ENCODE measurements around the gene PAPPA2. TPM values are rescaled to one million over a fixed set of nuclear protein-coding genes. Genes with fewer than 3 reads are reported as not detected.

The PAPPA2 gene
- total and polyA plus RNA-seq, 2 donors (not counting 1 experiment from before 2014, with no cell fraction given): not detected

- Mint-ChIP-seq H3K27me3 (peaks cover 8% of the 10 kb centered on the region), H3K4me3 (no peak overlapping the region), H3K4me1 (no peaks in the 10 kb centered on the region), H3K27ac (no peak overlapping the region), H3K9me3 (ENCODE audit: insufficient read depth) (no peaks in the 10 kb centered on the region)
- ChIA-PET POLR2A (no interaction called here), CTCF (no interaction called here)
- Histone ChIP-seq H3K79me2 (ENCODE audit: control insufficient read depth, insufficient read depth, low read length) (no peaks in the 10 kb centered on the region), H2AFZ (ENCODE audit: insufficient read depth, low read depth, low read length, poor library complexity, severe bottlenecking) (no peak overlapping the region), H3K27me3 (replicated peaks in 1 of 4; ENCODE audit: control extremely low read depth in 1 of 4, control insufficient read depth in 3 of 4, insufficient read depth in 4 of 4, low read length in 3 of 4) (no peaks in the 10 kb centered on the region), H3K4me2 (replicated peaks; ENCODE audit: low read depth, low read length, poor library complexity, severe bottlenecking) (no peak overlapping the region), H3K9me3 (ENCODE audit: control extremely low read depth in 1 of 3, control insufficient read depth in 2 of 3, insufficient read depth in 1 of 3, low read length in 2 of 3) (peaks cover 0 to 3% (median 0%) of the 10 kb centered on the region in 3 donors), H3K4me1 (ENCODE audit: control insufficient read depth in 2 of 2, insufficient read depth in 2 of 2, low read length in 2 of 2) (no peaks in the 10 kb centered on the region), H3K36me3 (replicated peaks in 1 of 2; ENCODE audit: control extremely low read depth in 1 of 2, control insufficient read depth in 1 of 2, extremely low read depth in 1 of 2, insufficient read depth in 2 of 2, low read length in 1 of 2) (no peaks in the 10 kb centered on the region), H4K20me1 (ENCODE audit: control insufficient read depth, insufficient read depth, low read length, poor library complexity, severe bottlenecking) (no peaks in the 10 kb centered on the region), H3K27ac (ENCODE audit: low read length in 2 of 2) (no peak overlapping the region), H3K4me3 (ENCODE audit: control extremely low read depth in 1 of 5, extremely low read depth in 1 of 5, insufficient read depth in 1 of 5, low read depth in 2 of 5, low read length in 4 of 5) (no peak overlapping the region), H3K9ac (ENCODE audit: low read length) (no peak overlapping the region)
- intact Hi-C loops (cut with micrococcal nuclease): no loop called here
- TF ChIP-seq, protein P1, sequence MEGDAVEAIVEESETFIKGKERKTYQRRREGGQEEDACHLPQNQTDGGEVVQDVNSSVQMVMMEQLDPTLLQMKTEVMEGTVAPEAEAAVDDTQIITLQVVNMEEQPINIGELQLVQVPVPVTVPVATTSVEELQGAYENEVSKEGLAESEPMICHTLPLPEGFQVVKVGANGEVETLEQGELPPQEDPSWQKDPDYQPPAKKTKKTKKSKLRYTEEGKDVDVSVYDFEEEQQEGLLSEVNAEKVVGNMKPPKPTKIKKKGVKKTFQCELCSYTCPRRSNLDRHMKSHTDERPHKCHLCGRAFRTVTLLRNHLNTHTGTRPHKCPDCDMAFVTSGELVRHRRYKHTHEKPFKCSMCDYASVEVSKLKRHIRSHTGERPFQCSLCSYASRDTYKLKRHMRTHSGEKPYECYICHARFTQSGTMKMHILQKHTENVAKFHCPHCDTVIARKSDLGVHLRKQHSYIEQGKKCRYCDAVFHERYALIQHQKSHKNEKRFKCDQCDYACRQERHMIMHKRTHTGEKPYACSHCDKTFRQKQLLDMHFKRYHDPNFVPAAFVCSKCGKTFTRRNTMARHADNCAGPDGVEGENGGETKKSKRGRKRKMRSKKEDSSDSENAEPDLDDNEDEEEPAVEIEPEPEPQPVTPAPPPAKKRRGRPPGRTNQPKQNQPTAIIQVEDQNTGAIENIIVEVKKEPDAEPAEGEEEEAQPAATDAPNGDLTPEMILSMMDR (IDR thresholded peaks at IDR 0.05): no peak
- TF ChIP-seq EZH2 (IDR thresholded peaks at IDR 0.05; ENCODE audit: borderline replicate concordance, insufficient read depth, low read depth, low read length, poor library complexity, severe bottlenecking): no peak
- ATAC-seq (ENCODE audit: low read depth) (no peak), DNase-seq (no peak)
- 81% methylated on average over 5 of the region's 7 CpGs for WGBS (ENCODE audit: insufficient coverage)
These were observed 66.6 kb downstream of the PAPPA2 start for GRCh38 chr1:176529395-176530090.

DNA sequence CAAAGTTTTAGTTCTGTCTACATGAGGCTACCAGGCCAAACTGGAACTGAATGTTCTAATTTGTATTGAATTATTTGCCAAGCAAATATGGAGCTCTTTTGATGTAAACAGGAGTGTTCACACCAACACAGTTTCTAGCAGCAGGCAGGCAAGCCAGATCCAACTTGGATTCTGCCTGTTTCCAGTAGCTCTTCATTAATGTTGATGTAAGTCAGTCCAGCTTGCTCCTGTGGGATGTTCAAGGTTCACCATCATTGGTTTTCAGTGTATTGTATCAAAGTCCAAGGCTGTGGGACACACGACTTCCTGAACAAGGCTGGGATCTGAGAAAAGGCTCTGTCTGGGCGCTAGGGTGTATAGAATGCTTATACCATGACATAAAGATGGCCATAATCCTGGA lies 68.1 kb downstream of the PAPPA2 start:
- TF ChIP-seq, protein P1 (IDR thresholded peaks at IDR 0.05): no peak
- TF ChIP-seq EZH2 (IDR thresholded peaks at IDR 0.05; ENCODE audit: borderline replicate concordance, insufficient read depth, low read depth, low read length, poor library complexity, severe bottlenecking): no peak
- no peaks in the 10 kb centered on the region for H3K4me1 Mint-ChIP-seq
- no peak for DNase-seq

More for the DNA sequence above, 68.1 kb downstream of the PAPPA2 start:
- Mint-ChIP-seq H3K27me3 (peaks cover 8% of the 10 kb centered on the region), H3K27ac (no peak overlapping the region), H3K9me3 (ENCODE audit: insufficient read depth) (no peaks in the 10 kb centered on the region), H3K4me3 (no peak overlapping the region)
- ChIA-PET POLR2A (no interaction called here), CTCF (no interaction called here)
- H4K20me1 ChIP-seq (ENCODE audit: control insufficient read depth, insufficient read depth, low read length, poor library complexity, severe bottlenecking): no peaks in the 10 kb centered on the region
- no peak overlapping the region for H3K4me3 ChIP-seq (ENCODE audit: control extremely low read depth in 1 of 5, extremely low read depth in 1 of 5, insufficient read depth in 1 of 5, low read depth in 2 of 5, low read length in 4 of 5)
- WGBS (ENCODE audit: insufficient coverage): 100% methylated on average over 1 of the region's 2 CpGs
- no peak overlapping the region for H3K4me2 ChIP-seq (replicated peaks; ENCODE audit: low read depth, low read length, poor library complexity, severe bottlenecking)
- no peaks in the 10 kb centered on the region for H3K79me2 ChIP-seq (ENCODE audit: control insufficient read depth, insufficient read depth, low read length)
- H2AFZ ChIP-seq (ENCODE audit: insufficient read depth, low read depth, low read length, poor library complexity, severe bottlenecking): no peak overlapping the region
- H3K9ac ChIP-seq (ENCODE audit: low read length): no peak overlapping the region
- intact Hi-C loops (cut with micrococcal nuclease): no loop called here
- no peaks in the 10 kb centered on the region for H3K4me1 ChIP-seq (ENCODE audit: control insufficient read depth in 2 of 2, insufficient read depth in 2 of 2, low read length in 2 of 2)
- H3K27ac ChIP-seq (ENCODE audit: low read length in 2 of 2): no peak overlapping the region
- no peak for ATAC-seq (ENCODE audit: low read depth)
- peaks cover 0 to 3% (median 0%) of the 10 kb centered on the region in 3 donors for H3K9me3 ChIP-seq (ENCODE audit: control extremely low read depth in 1 of 3, control insufficient read depth in 2 of 3, insufficient read depth in 1 of 3, low read length in 2 of 3)
- H3K27me3 ChIP-seq (replicated peaks in 1 of 4; ENCODE audit: control extremely low read depth in 1 of 4, control insufficient read depth in 3 of 4, insufficient read depth in 4 of 4, low read length in 3 of 4): no peaks in the 10 kb centered on the region
- no peaks in the 10 kb centered on the region for H3K36me3 ChIP-seq (replicated peaks in 1 of 2; ENCODE audit: control extremely low read depth in 1 of 2, control insufficient read depth in 1 of 2, extremely low read depth in 1 of 2, insufficient read depth in 2 of 2, low read length in 1 of 2)

Data from B cell (primary cell).